Coronary artery (tissue), 2 donors: ENCODE data around the gene ACVRL1.

Experiments used
- DNase-seq: peaks from one replicate; pipeline ENCODE4 v3.0.0-alpha.2; 2017; ENCODE audit warnings: low spot score
- H3K27ac ChIP-seq, 2 donors: fragments of 200-600 bp; sonication (generic); one replicate each; pipeline ENCODE4 v1.5.1; 2016 to 2019
- H3K4me3 ChIP-seq: fragments of 200-600 bp; sonication (generic); 2 replicates; pipeline ENCODE4 v1.5.1; 2016; ENCODE audit warnings: mild to moderate bottlenecking, moderate library complexity
- TF ChIP-seq, protein P1 (sequence below): fragments of 200-600 bp; sonication (generic); IDR thresholded peaks from one replicate; pipeline ENCODE4 v1.5.1; 2019; ENCODE audit warnings: antibody characterized with exemption

ACVRL1 gene

DNA sequence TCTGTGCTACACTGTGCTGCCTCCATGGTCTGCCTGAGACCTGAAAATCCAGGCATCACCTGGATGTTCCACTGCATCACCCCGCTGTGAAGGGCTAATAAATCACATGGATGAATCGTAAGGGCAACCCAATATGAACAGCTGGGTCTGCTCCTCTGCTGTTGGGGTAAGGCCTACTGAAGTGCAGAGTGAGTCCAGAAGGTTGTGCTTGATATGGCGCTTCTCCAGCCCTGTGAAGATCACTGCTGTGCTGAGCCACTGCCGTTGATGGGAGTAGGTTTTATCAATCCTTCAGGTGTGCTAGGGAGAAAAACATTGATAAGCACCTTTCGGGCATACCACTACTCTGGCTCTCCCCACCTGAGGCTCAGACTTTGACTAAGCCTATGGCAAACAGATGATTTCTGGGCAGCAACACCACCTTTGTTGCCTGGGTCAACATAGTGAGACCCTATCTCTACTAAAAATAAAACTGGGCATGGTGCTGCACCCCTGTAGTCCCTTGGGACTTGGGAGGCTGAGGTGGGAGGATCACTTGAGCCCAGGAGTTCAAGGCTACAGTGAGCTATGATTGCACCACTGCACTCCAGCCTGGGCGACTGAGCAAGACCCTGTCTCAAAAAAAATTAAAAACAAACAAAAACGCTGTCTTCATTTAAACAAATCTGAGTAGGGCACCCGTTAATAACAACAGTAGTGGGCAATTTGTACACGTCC is 1.7 kb downstream of the ACVRL1 start:
- TF ChIP-seq, protein P1, sequence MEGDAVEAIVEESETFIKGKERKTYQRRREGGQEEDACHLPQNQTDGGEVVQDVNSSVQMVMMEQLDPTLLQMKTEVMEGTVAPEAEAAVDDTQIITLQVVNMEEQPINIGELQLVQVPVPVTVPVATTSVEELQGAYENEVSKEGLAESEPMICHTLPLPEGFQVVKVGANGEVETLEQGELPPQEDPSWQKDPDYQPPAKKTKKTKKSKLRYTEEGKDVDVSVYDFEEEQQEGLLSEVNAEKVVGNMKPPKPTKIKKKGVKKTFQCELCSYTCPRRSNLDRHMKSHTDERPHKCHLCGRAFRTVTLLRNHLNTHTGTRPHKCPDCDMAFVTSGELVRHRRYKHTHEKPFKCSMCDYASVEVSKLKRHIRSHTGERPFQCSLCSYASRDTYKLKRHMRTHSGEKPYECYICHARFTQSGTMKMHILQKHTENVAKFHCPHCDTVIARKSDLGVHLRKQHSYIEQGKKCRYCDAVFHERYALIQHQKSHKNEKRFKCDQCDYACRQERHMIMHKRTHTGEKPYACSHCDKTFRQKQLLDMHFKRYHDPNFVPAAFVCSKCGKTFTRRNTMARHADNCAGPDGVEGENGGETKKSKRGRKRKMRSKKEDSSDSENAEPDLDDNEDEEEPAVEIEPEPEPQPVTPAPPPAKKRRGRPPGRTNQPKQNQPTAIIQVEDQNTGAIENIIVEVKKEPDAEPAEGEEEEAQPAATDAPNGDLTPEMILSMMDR, result no peak
- Histone ChIP-seq H3K27ac (peak overlapping the region in 1 of 2 donors; percentile 90), H3K4me3 (peak overlapping the region; percentile 81)

DNA sequence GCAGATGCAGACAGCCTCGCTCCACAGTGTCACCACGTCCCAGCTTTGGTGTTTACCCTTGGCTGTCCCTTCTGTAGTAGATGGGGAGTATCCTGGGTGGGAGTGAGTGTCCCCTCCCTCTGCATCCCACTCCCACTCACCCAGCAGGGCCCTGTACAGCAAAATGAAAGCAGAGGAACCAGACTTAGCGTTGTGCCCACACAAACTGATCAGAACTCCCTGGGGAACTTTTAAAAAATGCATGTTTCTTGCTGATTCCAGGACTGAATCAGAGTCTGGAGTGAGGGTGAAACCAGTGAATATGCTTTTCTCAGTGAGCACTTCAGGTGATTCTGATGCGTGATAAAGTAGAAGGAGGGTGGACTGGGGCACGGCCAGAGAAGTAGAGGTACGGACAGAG is 2.9 kb downstream of the ACVRL1 start:
- Histone ChIP-seq H3K27ac (peak overlapping the region in 1 of 2 donors; percentile 63), H3K4me3 (peak overlapping the region; percentile 81)
- TF ChIP-seq, protein P1, result no peak
- DNase-seq, result no peak

More for the DNA sequence above, 1.7 kb downstream of the ACVRL1 start:
- DNase-seq, result no peak

DNA sequence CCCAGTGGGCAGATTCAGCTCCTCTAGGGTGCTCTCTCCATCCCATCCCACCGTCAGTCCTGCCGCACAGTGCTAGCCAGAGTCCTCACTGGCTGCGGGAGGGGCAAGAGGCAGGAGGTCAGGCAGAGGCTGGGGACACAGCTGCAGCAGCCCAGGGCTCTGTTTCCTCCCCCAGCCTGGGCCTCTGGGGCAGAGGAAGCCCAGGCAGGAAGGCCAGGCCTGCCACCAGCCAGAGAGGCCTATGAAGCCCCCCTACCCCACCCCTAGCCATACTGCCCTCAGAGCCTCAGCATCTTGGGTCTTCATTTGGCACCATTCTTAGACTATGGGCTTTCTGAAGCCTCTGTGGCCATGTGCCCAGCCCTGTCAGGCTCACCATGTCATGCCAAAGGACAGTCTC is 3.4 kb downstream of the ACVRL1 start:
- Histone ChIP-seq H3K4me3 (peak overlapping the region; percentile 81), H3K27ac (peak overlapping the region in 1 of 2 donors; percentile 63)
- DNase-seq, result no peak
- TF ChIP-seq, protein P1, result no peak

DNA sequence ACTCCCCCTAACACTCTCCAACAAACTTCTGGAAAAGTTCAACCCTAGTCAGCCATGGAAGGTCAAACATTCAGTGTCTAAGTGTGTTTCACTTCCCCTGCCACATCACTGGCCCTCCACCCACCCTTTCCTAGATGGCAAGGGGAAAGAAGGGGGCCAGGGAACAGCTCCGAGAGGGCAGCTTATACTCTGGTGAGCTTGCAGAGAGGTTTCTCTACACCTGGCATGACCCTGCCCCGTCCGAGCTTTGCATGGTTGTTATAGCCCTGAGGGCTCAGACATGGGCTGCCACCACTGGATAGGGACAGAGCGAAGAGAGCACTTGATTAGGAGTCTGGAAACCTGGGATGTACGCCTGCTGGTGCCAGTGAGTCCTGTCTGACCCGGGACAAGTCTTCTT is 4.0 kb downstream of the ACVRL1 start:
- TF ChIP-seq, protein P1, result no peak
- H3K27ac ChIP-seq, result peak overlapping the region in 1 of 2 donors; percentile 63
- DNase-seq, result no peak
- H3K4me3 ChIP-seq, result no peak overlapping the region

DNA sequence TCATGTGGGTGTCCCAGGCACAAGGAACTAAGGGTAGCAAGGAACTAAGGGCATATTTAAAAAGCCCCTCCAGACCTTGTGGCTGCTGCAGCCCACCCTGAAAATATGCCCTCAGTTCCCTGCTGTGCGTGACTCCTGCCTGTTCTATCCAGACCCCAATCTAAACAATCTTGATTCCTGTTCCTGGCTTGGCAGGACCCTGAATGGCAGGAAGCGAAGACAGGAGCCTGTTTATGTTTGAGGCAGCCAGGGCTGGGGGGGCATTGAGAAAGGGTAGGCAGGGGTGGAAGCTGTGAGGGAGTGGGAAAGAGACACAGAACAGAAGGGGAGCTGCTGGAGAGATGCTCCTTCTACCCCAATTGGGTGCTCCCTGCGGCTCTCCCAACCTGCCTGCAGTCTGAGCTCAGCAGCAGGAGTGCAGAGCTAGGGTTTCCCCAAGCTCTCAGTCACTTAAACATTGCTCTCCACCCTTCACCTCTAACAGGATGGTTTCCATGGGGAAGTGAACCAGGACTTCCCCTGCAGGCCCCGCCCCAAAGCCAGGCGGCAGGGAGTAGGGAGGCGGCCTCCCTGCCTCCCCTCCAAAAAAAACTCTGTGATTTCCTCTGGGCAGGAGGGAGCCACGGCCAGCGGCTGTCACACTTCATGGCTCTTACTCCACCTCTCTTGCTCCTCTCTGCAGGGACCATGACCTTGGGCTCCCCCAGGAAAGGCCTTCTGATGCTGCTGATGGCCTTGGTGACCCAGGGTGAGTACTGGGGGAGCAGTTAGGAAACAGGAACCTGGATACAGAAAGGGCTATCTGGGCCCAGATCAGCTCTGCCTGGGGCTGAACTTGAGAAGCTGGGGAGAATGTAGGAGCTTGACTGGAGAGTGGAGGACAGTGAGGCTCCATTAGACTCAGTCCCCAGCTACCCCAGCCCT is 4.7 kb downstream of the ACVRL1 start:
- peak overlapping the region in 1 of 2 donors; percentile 63 for H3K27ac ChIP-seq
- DNase-seq, result no peak
- TF ChIP-seq, protein P1, result no peak
- H3K4me3 ChIP-seq, result peak overlapping the region; percentile 47

DNA sequence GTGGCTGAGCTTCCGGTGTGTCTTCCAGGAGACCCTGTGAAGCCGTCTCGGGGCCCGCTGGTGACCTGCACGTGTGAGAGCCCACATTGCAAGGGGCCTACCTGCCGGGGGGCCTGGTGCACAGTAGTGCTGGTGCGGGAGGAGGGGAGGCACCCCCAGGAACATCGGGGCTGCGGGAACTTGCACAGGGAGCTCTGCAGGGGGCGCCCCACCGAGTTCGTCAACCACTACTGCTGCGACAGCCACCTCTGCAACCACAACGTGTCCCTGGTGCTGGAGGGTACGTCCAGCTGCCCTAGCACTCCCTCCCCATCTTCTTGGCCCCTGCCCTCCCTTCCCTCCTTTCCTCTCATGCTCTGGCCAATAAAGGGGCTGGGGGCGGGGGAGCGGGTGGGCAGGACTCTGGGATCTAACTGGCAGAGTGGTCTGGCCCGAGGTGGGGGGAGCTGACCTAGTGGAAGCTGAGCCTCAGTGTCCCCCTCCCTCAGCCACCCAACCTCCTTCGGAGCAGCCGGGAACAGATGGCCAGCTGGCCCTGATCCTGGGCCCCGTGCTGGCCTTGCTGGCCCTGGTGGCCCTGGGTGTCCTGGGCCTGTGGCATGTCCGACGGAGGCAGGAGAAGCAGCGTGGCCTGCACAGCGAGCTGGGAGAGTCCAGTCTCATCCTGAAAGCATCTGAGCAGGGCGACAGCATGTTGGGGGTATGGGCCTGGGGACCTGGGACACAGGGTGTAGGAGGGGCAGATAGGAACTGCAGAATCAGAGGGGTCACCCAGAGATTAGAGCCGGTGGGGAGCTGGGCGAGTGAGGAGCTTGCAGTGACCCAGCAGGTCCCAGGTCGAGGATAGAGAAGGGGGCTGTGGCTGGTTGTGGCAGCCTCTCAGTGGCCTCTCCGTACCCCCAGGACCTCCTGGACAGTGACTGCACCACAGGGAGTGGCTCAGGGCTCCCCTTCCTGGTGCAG is 6.0 kb downstream of the ACVRL1 start:
- peak overlapping the region in 1 of 2 donors; percentile 6 for H3K27ac ChIP-seq
- TF ChIP-seq, protein P1, result no peak
- DNase-seq, result peak; percentile 74

More for the DNA sequence above, 6.0 kb downstream of the ACVRL1 start:
- H3K4me3 ChIP-seq, result peak overlapping the region; percentile 47
